Epithelial cell of proximal tubule (primary cell): ENCODE data around the gene RBX1. TPM values are rescaled to one million over a fixed set of nuclear protein-coding genes. Genes with fewer than 3 reads are reported as not detected.

ENCODE experiments used
- DNase-seq: peaks from one replicate; pipeline ENCODE4 v3.0.0-alpha.2; 2011; ENCODE audit warnings: low read depth
- H3K4me3 ChIP-seq: 2 replicates; pipeline ENCODE4 v1.5.1; 2011; ENCODE audit warnings: low read depth, mild to moderate bottlenecking, low read length
- total RNA-seq: library from RNA; depleted of rRNA; stranded (reverse); fragments of >200 nt; gene quantifications from 2 replicates; pipeline ENCODE4 v1.2.3, GENCODE V29; 2015
- TF ChIP-seq, protein P1 (sequence below): conservative IDR thresholded peaks from 2 replicates; pipeline ENCODE4 v1.5.1; 2012; ENCODE audit warnings: low read depth, mild to moderate bottlenecking, low read length

RBX1 gene
- total RNA-seq, 1 donor from 2014 or later: 109 TPM

DNA sequence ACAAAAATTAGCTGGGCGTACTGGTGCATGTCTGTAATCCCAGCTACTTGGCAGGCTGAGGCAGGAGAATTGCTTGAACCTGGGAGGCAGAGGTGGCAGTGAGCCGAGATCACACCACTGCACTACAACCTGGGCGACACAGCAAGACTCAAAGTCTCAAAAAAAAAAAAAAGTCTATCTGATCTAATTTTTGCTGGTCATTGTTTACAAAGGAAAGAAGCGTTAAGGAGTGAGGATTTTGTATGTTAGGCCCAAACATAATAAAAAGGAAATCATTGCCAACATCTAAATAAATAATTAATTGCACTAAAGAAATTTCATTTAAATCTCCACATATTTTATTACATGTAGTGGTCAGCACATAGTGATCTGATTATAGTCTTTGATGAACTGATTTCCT is 2.9 kb downstream of the RBX1 start:
- H3K4me3 ChIP-seq: no peak overlapping the region
- TF ChIP-seq, protein P1, sequence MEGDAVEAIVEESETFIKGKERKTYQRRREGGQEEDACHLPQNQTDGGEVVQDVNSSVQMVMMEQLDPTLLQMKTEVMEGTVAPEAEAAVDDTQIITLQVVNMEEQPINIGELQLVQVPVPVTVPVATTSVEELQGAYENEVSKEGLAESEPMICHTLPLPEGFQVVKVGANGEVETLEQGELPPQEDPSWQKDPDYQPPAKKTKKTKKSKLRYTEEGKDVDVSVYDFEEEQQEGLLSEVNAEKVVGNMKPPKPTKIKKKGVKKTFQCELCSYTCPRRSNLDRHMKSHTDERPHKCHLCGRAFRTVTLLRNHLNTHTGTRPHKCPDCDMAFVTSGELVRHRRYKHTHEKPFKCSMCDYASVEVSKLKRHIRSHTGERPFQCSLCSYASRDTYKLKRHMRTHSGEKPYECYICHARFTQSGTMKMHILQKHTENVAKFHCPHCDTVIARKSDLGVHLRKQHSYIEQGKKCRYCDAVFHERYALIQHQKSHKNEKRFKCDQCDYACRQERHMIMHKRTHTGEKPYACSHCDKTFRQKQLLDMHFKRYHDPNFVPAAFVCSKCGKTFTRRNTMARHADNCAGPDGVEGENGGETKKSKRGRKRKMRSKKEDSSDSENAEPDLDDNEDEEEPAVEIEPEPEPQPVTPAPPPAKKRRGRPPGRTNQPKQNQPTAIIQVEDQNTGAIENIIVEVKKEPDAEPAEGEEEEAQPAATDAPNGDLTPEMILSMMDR: no peak
- no peak for DNase-seq

DNA sequence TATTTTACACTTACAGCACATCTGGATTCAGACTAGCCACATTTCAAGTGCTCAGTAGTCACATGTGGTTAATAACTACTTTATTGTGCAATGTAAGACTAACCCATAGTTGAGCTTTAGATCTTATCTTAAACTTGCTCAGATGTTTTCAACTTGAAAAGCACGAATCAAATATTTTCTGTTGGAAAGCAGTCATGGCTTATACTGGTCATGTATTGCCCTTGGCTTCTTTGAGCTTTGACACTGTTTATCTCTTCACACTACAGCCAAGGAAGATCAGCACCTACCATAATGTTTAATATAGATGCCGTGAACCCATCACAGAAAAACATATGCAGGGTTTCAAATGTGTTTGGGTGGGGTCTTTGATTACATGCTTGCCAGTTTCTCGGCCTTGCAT is 4.4 kb downstream of the RBX1 start:
- no peak for DNase-seq
- H3K4me3 ChIP-seq: no peak overlapping the region
- TF ChIP-seq, protein P1: no peak

DNA sequence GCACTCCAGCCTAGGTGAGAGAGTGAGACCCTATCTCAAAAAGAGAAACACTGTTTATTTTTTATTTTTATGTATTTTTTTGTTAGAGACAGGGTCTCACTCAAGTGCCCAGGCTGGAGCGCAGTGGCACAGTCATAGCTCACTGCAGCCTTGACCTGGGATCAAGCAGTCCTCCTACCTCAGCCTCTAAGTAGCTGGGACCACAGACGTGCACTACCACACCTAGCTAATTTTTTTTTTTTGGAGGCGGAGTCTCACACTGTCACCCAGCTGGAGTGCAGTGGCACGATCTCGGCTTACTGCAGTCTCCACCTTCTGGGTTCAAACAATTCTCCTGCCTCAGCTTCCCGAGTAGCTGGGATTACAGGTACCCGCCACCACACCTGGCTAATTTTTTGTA is 6.4 kb downstream of the RBX1 start:
- DNase-seq: no peak
- H3K4me3 ChIP-seq: no peak overlapping the region
- TF ChIP-seq, protein P1: no peak

DNA sequence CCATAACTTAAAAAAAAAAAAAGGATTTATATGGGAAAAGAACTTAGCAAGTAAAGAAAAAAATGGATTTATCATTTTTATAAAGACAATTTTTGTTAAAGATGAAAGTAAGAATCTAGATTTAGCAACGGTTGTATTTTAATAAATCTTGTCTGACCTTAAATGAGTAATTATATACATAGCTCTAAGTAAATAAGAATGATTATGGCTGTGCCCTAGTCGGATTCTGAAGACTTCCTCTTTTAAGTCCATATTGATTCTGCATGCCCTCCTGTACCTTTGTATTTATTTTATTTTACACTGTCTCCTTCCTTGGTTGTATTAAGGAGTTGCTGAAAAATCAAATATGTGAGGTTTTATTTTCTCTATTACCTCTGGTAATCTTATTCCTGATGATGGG is 7.1 kb downstream of the RBX1 start:
- TF ChIP-seq, protein P1: no peak
- no peak overlapping the region for H3K4me3 ChIP-seq
- DNase-seq: no peak

DNA sequence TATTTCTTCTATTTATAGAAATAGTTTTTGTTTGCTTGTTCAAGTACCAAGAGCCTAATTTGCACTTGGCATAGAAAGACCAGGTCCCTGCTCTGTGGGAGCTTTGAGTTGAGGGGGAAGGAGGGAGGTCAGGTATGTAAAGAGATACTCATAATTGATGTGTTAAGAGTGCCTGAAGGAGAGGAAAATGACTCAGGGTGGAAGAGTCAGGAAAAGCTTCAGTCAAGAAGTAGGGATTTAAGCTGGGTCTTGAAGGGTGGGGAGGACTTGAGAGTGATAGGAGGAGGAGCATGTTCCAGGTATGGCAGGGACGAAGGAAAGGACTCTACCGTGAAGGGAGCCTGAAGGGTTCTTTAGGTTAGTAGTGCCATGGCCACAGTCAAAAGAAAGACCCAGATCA is 9.0 kb downstream of the RBX1 start:
- H3K4me3 ChIP-seq: no peak overlapping the region
- TF ChIP-seq, protein P1: no peak
- DNase-seq: no peak

DNA sequence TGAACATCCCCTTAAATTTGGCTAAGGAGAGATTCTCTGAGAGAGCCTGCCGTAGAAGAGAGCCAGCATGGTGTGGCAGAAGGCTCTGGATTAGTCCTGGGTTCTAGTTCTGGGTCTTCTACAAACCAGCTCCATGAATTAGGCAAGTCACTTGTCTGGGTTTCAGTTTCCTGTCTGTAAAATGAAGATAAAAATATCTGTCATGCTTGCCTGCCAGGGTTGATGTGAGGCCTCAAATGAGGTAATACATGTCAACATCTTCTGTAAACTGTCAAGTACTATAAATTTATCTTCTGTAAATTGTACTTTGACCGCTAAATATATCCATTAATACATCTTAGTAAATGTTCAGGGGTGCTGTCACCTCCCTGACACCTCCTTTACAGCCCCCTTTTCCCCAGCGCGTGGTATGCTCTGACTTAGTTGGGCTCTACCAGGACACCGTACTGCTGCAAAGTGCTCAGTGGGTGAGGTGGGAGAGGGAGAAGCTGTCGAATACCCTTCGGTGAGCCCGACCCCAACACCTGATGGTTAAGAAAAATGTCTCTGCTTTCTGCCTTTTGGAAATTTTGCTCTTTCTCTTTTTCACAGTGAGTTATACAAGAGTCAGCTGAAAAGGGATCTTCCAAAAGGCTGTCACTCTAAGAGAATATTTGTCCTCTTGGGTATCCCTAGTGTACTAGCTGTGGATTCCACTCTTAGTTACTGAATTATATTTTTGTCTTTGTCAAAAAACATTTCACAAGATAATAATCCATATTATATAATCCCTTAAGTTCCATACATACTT is 15.0 kb downstream of the RBX1 start:
- H3K4me3 ChIP-seq: no peak overlapping the region
- TF ChIP-seq, protein P1: no peak
- no peak for DNase-seq

DNA sequence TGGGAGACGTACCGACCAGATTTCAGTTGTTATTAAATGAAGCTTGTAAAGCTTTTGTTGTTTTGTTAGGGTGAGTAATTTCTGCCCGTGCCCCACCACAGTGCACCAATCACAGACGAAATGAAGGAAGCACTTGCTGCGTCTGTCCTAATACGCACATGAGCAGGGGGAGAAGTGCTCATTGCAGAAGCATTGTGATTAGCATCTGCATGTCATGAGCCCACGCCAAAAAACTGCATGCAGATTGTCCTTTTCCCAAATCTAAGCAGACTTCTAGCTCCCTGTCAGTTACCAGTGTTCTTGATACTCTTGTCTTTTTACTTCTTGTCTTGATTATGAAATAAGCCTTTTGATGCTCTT is 15.5 kb downstream of the RBX1 start:
- DNase-seq: no peak
- no peak overlapping the region for H3K4me3 ChIP-seq
- TF ChIP-seq, protein P1: no peak
